ENCODE data around the gene PCGF1. TPM values are rescaled to one million over a fixed set of nuclear protein-coding genes. Genes with fewer than 3 reads are reported as not detected.

Gene PCGF1
- total and polyA plus RNA-seq, 2 of the 13 experiments (the other 11 are each of a cell fraction or from before 2014, with no cell fraction given) = 20.4 to 22.6 TPM

- peak; percentile 99 for TF ChIP-seq RFXAP (CRISPR knock-in tag; IDR thresholded peaks at IDR 0.05; ENCODE audit: borderline replicate concordance)
- TF ChIP-seq TAF1 (CRISPR knock-in tag; IDR thresholded peaks at IDR 0.05) = peak; percentile 52; the same call in 1 of the 2 replicates
- TF ChIP-seq THRA (CRISPR knock-in tag; IDR thresholded peaks at IDR 0.05; ENCODE audit: borderline replicate concordance) = no peak
- TF ChIP-seq SKI (IDR thresholded peaks at IDR 0.05; ENCODE audit: partially characterized antibody) = peak; percentile 55
- 0 out of 2 replicates have a peak, but pooled peaks have one; percentile 65 for TF ChIP-seq STAT6 (CRISPR knock-in tag; IDR thresholded peaks at IDR 0.05; ENCODE audit: borderline replicate concordance)
- TF ChIP-seq ZBED4 (CRISPR knock-in tag; IDR thresholded peaks at IDR 0.05; ENCODE audit: borderline replicate concordance) = no peak
- peak; percentile 100 for TF ChIP-seq PBX2 (CRISPR knock-in tag; IDR thresholded peaks at IDR 0.05)
- peak; percentile 14; the same call in 1 of the 2 replicates for TF ChIP-seq ZFP41 (CRISPR knock-in tag; IDR thresholded peaks at IDR 0.05; ENCODE audit: borderline replicate concordance)
- peak; percentile 87 for TF ChIP-seq DR1 (CRISPR knock-in tag; IDR thresholded peaks at IDR 0.05)
- TF ChIP-seq ZNF574 (CRISPR knock-in tag; IDR thresholded peaks at IDR 0.05) = peak; percentile 49
- peak; percentile 24; the same call in 1 of the 2 replicates for TF ChIP-seq IKZF5 (CRISPR knock-in tag; IDR thresholded peaks at IDR 0.05)
- TF ChIP-seq ZSCAN31 (CRISPR knock-in tag; IDR thresholded peaks at IDR 0.05; ENCODE audit: low read depth) = peak; percentile 37; the same call in 1 of the 2 replicates
- 0 out of 3 replicates have a peak, but pooled peaks have one; percentile 11 for TF ChIP-seq MXI1 (IDR thresholded peaks at IDR 0.05; ENCODE audit: borderline replicate concordance, low read depth, low read length)
Measured at GRCh38 chr2:74458132-74458937, 49.2 kb downstream of the PCGF1 start, which contains the start of gene WBP1 (continued).
